ENCODE data around the gene SVIL. TPM values are rescaled to one million over a fixed set of nuclear protein-coding genes. Genes with fewer than 3 reads are reported as not detected.

The SVIL gene
- total RNA-seq, 1 experiment from 2014 or later = 15.3 TPM

DNA sequence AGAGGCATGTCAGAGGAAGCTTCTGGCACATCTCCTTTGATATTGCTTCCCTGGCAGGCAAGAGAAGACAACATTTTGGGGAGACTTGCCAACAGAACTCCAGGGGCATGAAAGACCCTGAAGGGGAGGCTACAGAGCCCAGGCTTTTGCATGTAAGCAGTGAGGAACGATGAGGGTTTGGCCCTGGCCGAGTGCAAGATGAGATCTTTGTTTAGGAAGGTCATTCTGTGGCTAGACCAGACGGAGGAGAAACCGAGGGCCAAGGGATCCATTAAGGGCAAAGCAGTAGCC, 3.8 kb downstream of the SVIL start:
- Histone ChIP-seq H4K20me1 (ENCODE audit: control insufficient read depth, insufficient read depth, insufficient read length) (no peaks in the 10 kb centered on the region), H3K4me1 (ENCODE audit: insufficient read depth, low read length) (peaks cover 7% of the 10 kb centered on the region; the same call in 1 of the 2 replicates), H3K27me3 (ENCODE audit: insufficient read depth, low read length) (no peaks in the 10 kb centered on the region), H2BK15ac (ENCODE audit: low read depth, low read length) (no peak overlapping the region), H4K5ac (ENCODE audit: insufficient read length, low read depth, low read length) (no peak overlapping the region), H2BK12ac (ENCODE audit: insufficient read length, low read depth, low read length) (no peak overlapping the region), H3K79me1 (ENCODE audit: insufficient read depth, low read depth, low read length, poor library complexity, severe bottlenecking) (no peaks in the 10 kb centered on the region), H3K9me3 (ENCODE audit: control insufficient read depth, low read depth, low read length) (no peaks in the 10 kb centered on the region), H3K23ac (ENCODE audit: insufficient read length, low read depth, low read length) (no peak overlapping the region), H2BK120ac (ENCODE audit: low read depth, low read length, poor library complexity, severe bottlenecking) (no peak overlapping the region), H3K9ac (ENCODE audit: extremely low read depth, insufficient read length, low read length) (no peak overlapping the region), H3K14ac (ENCODE audit: insufficient read depth, low read length) (no peak overlapping the region), H4K8ac (replicated peaks; ENCODE audit: insufficient read length, low read depth, low read length) (no peak overlapping the region), H3K27ac (ENCODE audit: insufficient read length, low read depth, low read length) (no peak overlapping the region), H3K4me2 (ENCODE audit: insufficient read depth, insufficient read length, low read length) (no peak overlapping the region), H2BK5ac (ENCODE audit: insufficient read length, low read length) (no peak overlapping the region), H3K4ac (ENCODE audit: low read depth, low read length) (no peak overlapping the region), H4K91ac (ENCODE audit: insufficient read length, low read depth, low read length) (no peak overlapping the region), H3K23me2 (ENCODE audit: insufficient read length, low read depth, low read length, poor library complexity, severe bottlenecking) (no peaks in the 10 kb centered on the region), H2AFZ (ENCODE audit: low read length) (no peak overlapping the region), H2AK5ac (ENCODE audit: insufficient read length, low read length) (no peak overlapping the region), H2BK20ac (ENCODE audit: low read depth, low read length, poor library complexity, severe bottlenecking) (no peak overlapping the region), H3K79me2 (ENCODE audit: insufficient read depth, low read length) (no peaks in the 10 kb centered on the region), H3K18ac (ENCODE audit: insufficient read length, low read depth, low read length) (no peak overlapping the region), H3T11ph (ENCODE audit: low read length) (no peak overlapping the region), H3K56ac (ENCODE audit: insufficient read length, low read depth, low read length) (no peak overlapping the region)
- no peak overlapping the region for H3K4me3 Mint-ChIP-seq
- peaks cover 34% of the 10 kb centered on the region in 2 experiments for H3K4me1 Mint-ChIP-seq
- peak overlapping the region in 2 of 3 experiments; percentile 16 to 83; a peak in 3 of 7 replicates for H3K27ac Mint-ChIP-seq
- TF ChIP-seq, protein P1, sequence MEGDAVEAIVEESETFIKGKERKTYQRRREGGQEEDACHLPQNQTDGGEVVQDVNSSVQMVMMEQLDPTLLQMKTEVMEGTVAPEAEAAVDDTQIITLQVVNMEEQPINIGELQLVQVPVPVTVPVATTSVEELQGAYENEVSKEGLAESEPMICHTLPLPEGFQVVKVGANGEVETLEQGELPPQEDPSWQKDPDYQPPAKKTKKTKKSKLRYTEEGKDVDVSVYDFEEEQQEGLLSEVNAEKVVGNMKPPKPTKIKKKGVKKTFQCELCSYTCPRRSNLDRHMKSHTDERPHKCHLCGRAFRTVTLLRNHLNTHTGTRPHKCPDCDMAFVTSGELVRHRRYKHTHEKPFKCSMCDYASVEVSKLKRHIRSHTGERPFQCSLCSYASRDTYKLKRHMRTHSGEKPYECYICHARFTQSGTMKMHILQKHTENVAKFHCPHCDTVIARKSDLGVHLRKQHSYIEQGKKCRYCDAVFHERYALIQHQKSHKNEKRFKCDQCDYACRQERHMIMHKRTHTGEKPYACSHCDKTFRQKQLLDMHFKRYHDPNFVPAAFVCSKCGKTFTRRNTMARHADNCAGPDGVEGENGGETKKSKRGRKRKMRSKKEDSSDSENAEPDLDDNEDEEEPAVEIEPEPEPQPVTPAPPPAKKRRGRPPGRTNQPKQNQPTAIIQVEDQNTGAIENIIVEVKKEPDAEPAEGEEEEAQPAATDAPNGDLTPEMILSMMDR (conservative IDR thresholded peaks at IDR 0.05) = no peak
- no CpG with 5 or more reads among the region's 4 CpGs for WGBS (ENCODE audit: extremely low coverage, insufficient read length, low lambda C conversion rate)
- no peaks in the 10 kb centered on the region; a peak in 1 of 5 replicates for H3K9me3 Mint-ChIP-seq
- no peaks in the 10 kb centered on the region for H3K27me3 Mint-ChIP-seq (ENCODE audit: low read depth)
- no peak for DNase-seq
- H3K36me3 Mint-ChIP-seq (ENCODE audit: insufficient read depth in 1 of 3, low read depth in 3 of 3) = peaks cover 0 to 9% (median 0%) of the 10 kb centered on the region in 3 experiments; a peak in 2 of 7 replicates
